ENCODE results near the gene DIDO1.

The DIDO1 gene

DNA sequence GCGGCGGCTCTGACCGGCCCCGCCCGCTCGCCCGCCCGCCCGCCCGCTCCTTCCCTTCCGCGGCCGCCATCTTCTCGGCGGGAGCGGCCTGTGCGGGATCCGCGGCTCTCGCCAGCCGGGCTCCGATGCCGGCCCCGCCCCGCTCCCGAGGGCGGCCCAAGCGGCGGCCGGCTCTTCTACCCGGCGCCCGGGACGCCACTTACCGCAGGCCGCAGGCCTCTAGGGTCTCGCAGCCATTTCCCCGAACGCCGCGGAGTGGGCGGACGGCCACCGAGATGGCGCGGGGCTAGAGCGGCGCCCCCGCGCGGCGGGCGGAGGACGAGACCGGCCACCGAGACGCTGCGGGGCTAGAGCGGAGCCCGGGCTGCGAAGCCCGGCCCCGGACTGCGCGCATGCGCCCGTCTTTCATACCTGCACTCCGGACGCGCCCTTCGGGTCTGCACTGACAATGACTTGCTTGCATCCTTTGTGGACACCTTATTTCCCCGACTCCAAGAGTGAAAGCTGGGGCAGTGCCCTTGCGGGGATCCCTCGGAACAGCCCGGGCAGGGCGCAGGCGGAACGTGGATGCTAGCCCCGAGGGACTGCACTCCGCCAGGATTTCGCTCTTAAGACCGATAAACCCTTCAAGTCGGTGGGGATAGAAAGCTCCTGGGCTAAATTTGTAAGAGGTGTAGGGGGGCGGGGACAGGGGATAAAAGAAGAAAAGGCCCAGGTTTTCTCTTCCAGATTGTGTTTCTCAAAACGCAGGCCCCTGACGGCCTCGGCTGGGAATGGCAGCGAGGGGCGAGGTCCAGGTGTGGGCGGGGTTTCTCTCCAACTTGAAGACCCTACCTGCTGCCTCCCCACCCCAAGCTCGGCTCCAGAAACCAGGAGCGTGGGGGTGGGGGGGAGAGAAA is at the start of gene DIDO1:
Gene DIDO1 (minus strand): TSS at position 277 of the 899 bp plus-strand sequence.
- DNase-seq, result peak; percentile 92

GRCh38 chr20:62975251-62975760 is 49.0 kb upstream of the DIDO1 start:
- DNase-seq, result no peak

- DNase-seq, result no peak
These were observed 46.8 kb upstream of the DIDO1 start for GRCh38 chr20:62972845-62973745.

- peak; percentile 93 for DNase-seq
These were observed 45.9 kb upstream of the DIDO1 start for GRCh38 chr20:62971950-62972844.

DNA sequence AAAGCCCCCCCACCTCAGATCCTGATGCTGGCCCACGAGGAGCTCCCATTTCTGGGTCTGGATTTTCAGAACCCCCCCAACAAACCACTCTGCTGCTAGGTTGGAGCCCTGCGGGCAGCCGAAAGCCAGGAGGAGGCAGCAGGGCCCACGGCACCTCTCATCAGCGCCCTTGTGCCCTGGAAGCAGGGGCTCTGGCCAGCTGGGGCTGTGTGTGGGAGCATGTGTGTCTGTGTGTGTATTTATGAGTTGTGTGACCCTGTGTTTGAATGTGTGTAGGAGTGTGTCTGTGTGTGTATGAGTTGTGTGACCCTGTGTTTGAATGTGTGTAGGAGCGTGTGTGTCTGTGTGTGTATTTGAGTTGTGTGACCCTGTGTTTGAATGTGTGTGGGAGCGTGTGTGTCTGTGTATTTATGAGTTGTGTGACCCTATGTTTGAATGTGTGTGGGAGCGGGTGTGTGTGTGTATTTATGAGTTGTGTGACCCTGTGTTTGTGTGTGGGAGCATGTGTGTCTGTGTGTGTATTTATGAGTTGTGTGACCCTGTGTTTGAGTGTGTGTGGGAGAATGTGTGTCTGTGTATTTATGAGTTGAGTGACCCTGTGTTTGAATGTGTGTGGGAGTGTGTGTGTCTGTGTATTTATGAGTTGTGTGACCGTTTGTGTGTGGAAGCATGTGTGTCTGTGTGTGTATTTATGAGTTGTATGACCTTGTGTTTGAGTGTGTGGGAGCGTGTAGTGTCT is 45.1 kb upstream of the DIDO1 start:
- DNase-seq, result no peak

DNA sequence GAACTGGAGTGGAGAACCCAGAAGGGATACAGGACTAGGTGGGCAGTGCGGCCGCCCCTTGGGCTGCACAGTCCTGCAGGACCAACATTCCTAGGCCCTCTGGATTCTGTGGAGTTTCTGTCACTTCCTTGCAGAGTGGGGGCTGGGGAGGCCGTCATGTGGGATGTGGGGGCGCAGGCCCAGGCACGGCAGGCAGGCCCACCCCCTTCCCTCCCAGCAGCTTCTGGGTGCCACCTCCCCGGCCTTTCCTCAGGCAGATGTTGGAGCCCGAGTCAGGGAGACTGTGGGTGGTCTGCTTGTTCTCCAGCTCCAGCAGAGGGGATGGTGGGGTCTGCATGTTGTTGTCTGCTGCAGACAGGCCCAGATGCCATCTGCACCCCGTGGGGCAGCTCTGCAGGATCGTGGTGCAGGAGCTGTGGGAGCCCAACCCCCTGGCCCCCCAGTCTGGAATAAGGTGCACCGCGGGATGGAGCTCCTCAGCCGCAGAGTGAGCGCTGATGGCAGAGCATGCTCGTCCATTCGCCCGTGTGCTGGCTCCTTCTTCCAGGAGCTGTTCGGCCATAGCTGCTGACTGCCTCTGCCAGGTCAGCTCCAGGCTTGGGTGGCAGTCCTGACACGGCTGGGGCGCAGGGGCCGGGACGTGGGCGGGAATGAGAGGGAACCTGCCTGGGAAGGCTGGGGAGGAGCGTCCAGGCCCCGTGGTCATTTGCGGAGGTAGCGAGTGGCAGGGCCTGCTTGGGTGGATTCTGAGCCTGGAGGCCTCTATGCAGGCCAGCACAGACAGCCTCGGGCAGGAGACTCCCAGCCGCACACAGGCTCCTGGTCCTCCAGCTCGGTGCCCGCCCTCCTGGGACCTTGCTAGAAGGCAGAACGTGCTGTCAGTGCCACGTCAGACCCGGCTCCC is 44.3 kb upstream of the DIDO1 start:
- no peak for DNase-seq

- no peak for DNase-seq
These were observed 43.6 kb upstream of the DIDO1 start for GRCh38 chr20:62969939-62970306.

- no peak for DNase-seq
These were observed 43.0 kb upstream of the DIDO1 start for GRCh38 chr20:62969179-62969760.

GRCh38 chr20:62968378-62969178 is 42.3 kb upstream of the DIDO1 start:
- DNase-seq, result no peak

GRCh38 chr20:62967628-62968351 is 41.5 kb upstream of the DIDO1 start:
- DNase-seq, result no peak

DNA sequence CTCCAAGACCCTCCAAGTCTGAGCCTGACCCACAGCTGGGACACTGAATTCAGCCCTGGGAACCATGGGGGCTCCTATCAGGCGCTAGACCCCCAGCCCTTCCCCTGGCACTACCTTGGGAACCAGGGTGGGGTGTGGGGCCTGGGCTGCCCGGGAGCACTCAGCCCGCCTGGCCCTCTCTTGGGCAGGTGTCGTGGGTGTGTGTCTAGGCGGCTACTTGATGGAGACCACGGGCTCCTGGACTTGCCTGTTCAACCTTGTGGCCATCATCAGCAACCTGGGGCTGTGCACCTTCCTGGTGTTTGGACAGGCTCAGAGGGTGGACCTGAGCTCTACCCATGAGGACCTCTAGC is 40.8 kb upstream of the DIDO1 start:
- DNase-seq, result no peak

GRCh38 chr20:62966212-62967148 is 40.2 kb upstream of the DIDO1 start:
- no peak for DNase-seq

DNA sequence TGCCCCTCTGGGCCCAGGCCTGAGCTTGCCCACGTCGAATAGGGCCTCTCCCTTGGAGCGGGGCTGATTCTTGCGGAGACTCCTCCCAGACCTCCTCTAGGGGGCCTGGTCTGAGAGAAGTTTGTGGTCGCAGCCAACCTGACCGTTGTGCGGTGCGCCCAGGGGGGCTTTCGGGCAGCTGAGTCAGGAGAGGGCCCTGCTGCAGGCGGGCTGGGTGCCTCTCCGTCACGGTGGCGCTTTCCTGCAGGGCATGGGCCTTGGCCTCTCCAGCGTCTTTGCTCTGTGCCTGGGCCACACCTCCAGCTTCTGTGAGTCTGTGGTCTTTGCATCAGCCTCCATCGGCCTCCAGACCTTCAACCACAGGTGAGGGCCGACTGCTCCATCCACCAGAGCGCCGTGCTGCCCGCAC is 39.1 kb upstream of the DIDO1 start:
- no peak for DNase-seq

GRCh38 chr20:62964700-62965099 is 38.4 kb upstream of the DIDO1 start:
- no peak for DNase-seq

- DNase-seq, result no peak
These were observed 37.5 kb upstream of the DIDO1 start for GRCh38 chr20:62963614-62964397.

- DNase-seq, result no peak
These were observed 36.7 kb upstream of the DIDO1 start for GRCh38 chr20:62962891-62963613.

All from stimulated activated CD8-positive, alpha-beta memory T cell treated with anti-CD3 and anti-CD28 coated beads, Interleukin-4, amount 100 ng/mL, for 48 hours (primary cell).